Stomach (tissue), 9 donors: ENCODE data around the gene PRMT3. TPM values are rescaled to one million over a fixed set of nuclear protein-coding genes. Genes with fewer than 3 reads are reported as not detected.

Experiments used
- DNase-seq, 2 donors: peaks; one replicate each; pipeline versions ENCODE4 v3.0.0 to v3.0.0-alpha.2; 2013 to 2019
- H3K27ac ChIP-seq, 5 donors: fragments of 200-600 bp in 4 of 5; sonication (generic) in 4 of 5; one replicate each; pipeline ENCODE4 v1.5.1; 2013 to 2019; ENCODE audit warnings: mild to moderate bottlenecking in 1 of 5, moderate library complexity in 1 of 5
- H3K27me3 ChIP-seq, 3 donors: fragments of 200-600 bp; sonication (generic); one replicate each; pipeline ENCODE4 v1.5.1; 2017 to 2019; ENCODE audit warnings: mixed run types in 1 of 3
- H3K36me3 ChIP-seq, 4 donors: fragments of 200-600 bp; sonication (generic); 1 replicate in 3 of 4; 2 replicates in 1 of 4; pipeline ENCODE4 v1.5.1; 2016 to 2019
- H3K4me1 ChIP-seq, 4 donors: fragments of 200-600 bp; sonication (generic); one replicate each; pipeline ENCODE4 v1.5.1; 2016 to 2019
- H3K4me3 ChIP-seq, 4 donors: fragments of 200-600 bp; sonication (generic) in 3 of 4; one replicate each; pipeline ENCODE4 v1.5.1; 2016 to 2019; ENCODE audit warnings: mild to moderate bottlenecking in 1 of 4
- H3K9me3 ChIP-seq, 4 donors: fragments of 200-600 bp; sonication (generic); one replicate each; pipeline ENCODE4 v1.5.1; 2016 to 2019
- CTCF ChIP-seq, 7 experiments: fragments of 450-650 bp in 4 of 7; fragments of 200-600 bp in 3 of 7; sonication (generic) in 3 of 7; IDR thresholded peaks; one replicate each; pipeline ENCODE4 v1.5.1; 2016 to 2019; ENCODE audit warnings: antibody characterized with exemption in 7 of 7, control low read depth in 2 of 7, mild to moderate bottlenecking in 1 of 7
- EP300 ChIP-seq: sonication (generic); formaldehyde crosslinking; IDR thresholded peaks from one replicate; pipeline ENCODE4 v1.6.1; 2017; ENCODE audit warnings: antibody characterized with exemption
- POLR2A ChIP-seq, 4 donors: fragments of 450-650 bp; IDR thresholded peaks; one replicate each; pipeline ENCODE4 v1.6.1; 2016; ENCODE audit warnings: antibody characterized with exemption in 4 of 4, control low read depth in 2 of 4, mild to moderate bottlenecking in 1 of 4, moderate library complexity in 1 of 4
- POLR2AphosphoS5 ChIP-seq, 3 donors: sonication (generic); formaldehyde crosslinking; IDR thresholded peaks; one replicate each; pipeline ENCODE4 v1.6.1; 2016; ENCODE audit warnings: antibody characterized with exemption in 3 of 3
- WGBS, 5 donors: extraction: QIAGEN DNeasy Blood & Tissue Kit in 3 of 5; methylation state at CpG; one replicate each; pipeline versions ENCODE4 v1.1.5 to v1.1.7; 2013 to 2018; 5-methylcytosine and 5-hydroxymethylcytosine counted together
- intact Hi-C: fragments of 100-400 bp; cut with DNase I; formaldehyde crosslinking; loops from one replicate; pipeline ENCODE4 v1.15.1; 2023; ENCODE audit warnings: low total_unique reads
- polyA plus RNA-seq, 3 donors: library from polyadenylated mRNA; stranded (reverse); fragments of 200-250 nt; gene quantifications; one replicate each; pipeline ENCODE4 v1.2.3, GENCODE V29; 2013
- total RNA-seq, 5 donors: library from RNA; depleted of rRNA; stranded (reverse); fragments of >200 nt; gene quantifications; one replicate each; pipeline versions ENCODE4 v1.1.0 to v1.2.3, GENCODE V29; 2014 to 2016
- donor health status: healthy with polysubstance abuse.
- donor health status: Bipolar disorder and iron deficiency.
- donor health status: healthy.

The PRMT3 gene
- total and polyA plus RNA-seq, 8 donors = 4.7 to 54.5 (median 9.7) TPM

- Histone ChIP-seq H3K36me3 (no peaks in the 10 kb centered on the region), H3K27me3 (peaks cover 0 to 16% (median 6%) of the 10 kb centered on the region in 3 donors), H3K4me1 (peaks cover 0 to 9% (median 0%) of the 10 kb centered on the region in 4 donors), H3K27ac (no peak overlapping the region), H3K4me3 (no peak overlapping the region), H3K9me3 (peaks cover 0 to 16% (median 8%) of the 10 kb centered on the region in 4 donors)
- no peak for DNase-seq
- intact Hi-C loops = no loop called here
- no peak for TF ChIP-seq POLR2AphosphoS5 (IDR thresholded peaks at IDR 0.05)
- TF ChIP-seq CTCF (IDR thresholded peaks at IDR 0.05) = no peak
- no peak for TF ChIP-seq POLR2A (IDR thresholded peaks at IDR 0.05)
- 41 to 59% (median 48%) methylated on average over 2 of the region's 2 CpGs for WGBS, 5 donors
Measured at GRCh38 chr11:20535271-20535881, 147.9 kb downstream of the PRMT3 start.

DNA sequence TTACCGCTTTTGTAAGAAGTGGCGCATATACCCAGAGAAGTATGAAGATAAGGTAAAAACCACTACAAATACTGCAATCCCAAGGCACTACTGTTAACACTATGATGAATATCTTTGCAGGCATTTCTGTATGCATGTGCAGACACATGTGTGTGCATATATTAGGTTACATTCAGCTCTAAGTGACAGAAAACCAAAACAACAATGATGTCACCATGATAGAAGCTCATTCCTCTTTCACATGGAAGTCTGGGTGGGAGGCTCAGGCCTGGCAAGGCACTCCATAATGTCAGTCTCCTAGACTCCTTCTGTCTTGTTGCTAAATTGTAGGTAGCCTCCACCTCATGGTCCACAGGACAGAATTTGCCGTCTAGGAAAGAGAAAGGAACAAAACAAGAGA, 148.8 kb downstream of the PRMT3 start:
- no peak for TF ChIP-seq POLR2AphosphoS5 (IDR thresholded peaks at IDR 0.05)
- TF ChIP-seq POLR2A (IDR thresholded peaks at IDR 0.05) = no peak
- no peak for TF ChIP-seq CTCF (IDR thresholded peaks at IDR 0.05)
- no peak for TF ChIP-seq EP300
- Histone ChIP-seq H3K36me3 (no peaks in the 10 kb centered on the region), H3K9me3 (peaks cover 0 to 16% (median 8%) of the 10 kb centered on the region in 4 donors), H3K4me1 (peaks cover 0 to 3% (median 0%) of the 10 kb centered on the region in 4 donors), H3K27me3 (peaks cover 0 to 16% (median 6%) of the 10 kb centered on the region in 3 donors), H3K27ac (no peak overlapping the region), H3K4me3 (no peak overlapping the region)
- WGBS, 5 donors = 73 to 91% (median 86%) methylated on average over 3 of the region's 3 CpGs
- intact Hi-C loops = no loop called here
- DNase-seq = no peak

- intact Hi-C loops = no loop called here
Measured at GRCh38 chr11:20536784-20537183, 149.3 kb downstream of the PRMT3 start.

GRCh38 chr11:20541503-20541902, 154.0 kb downstream of the PRMT3 start:
- no peaks in the 10 kb centered on the region for H3K36me3 ChIP-seq
- no peak overlapping the region for H3K4me3 ChIP-seq
- no peaks in the 10 kb centered on the region for H3K4me1 ChIP-seq
- H3K27me3 ChIP-seq = no peaks in the 10 kb centered on the region
- H3K27ac ChIP-seq = no peak overlapping the region
- intact Hi-C loops = no loop called here
- DNase-seq = no peak
- peaks cover 0 to 16% (median 8%) of the 10 kb centered on the region in 4 donors for H3K9me3 ChIP-seq
- WGBS, 5 donors = 33 to 64% (median 59%) methylated on average over 2 of the region's 2 CpGs
- TF ChIP-seq POLR2A (IDR thresholded peaks at IDR 0.05) (no peak), CTCF (IDR thresholded peaks at IDR 0.05) (no peak), POLR2AphosphoS5 (IDR thresholded peaks at IDR 0.05) (no peak), EP300 (no peak)

More at GRCh38 chr11:20536784-20537183, 149.3 kb downstream of the PRMT3 start:
- H3K4me1 ChIP-seq = no peaks in the 10 kb centered on the region
- H3K27me3 ChIP-seq = peaks cover 0 to 16% (median 6%) of the 10 kb centered on the region in 3 donors
- H3K27ac ChIP-seq = no peak overlapping the region
- DNase-seq = no peak
- H3K9me3 ChIP-seq = peaks cover 0 to 16% (median 8%) of the 10 kb centered on the region in 4 donors
- WGBS, 5 donors = 45 to 76% (median 64%) methylated on average over 1 of the region's 1 CpG
- TF ChIP-seq CTCF (IDR thresholded peaks at IDR 0.05) (no peak), POLR2AphosphoS5 (IDR thresholded peaks at IDR 0.05) (no peak), POLR2A (IDR thresholded peaks at IDR 0.05) (no peak), EP300 (no peak)
- H3K36me3 ChIP-seq = no peaks in the 10 kb centered on the region
- H3K4me3 ChIP-seq = no peak overlapping the region
